ACC112 (cell line): ENCODE data around the gene IQCK.

Experiments
- H2AFZ ChIP-seq: fragments of 200-600 bp; sonication (generic); one replicate; pipeline ENCODE4 v1.6.0; 2017; ENCODE audit warnings: antibody characterized with exemption, low read length; ENCODE audit not compliant: unreplicated experiment
- H3K27ac ChIP-seq: fragments of 200-600 bp; sonication (generic); 2 replicates; pipeline ENCODE4 v1.5.1; 2014; ENCODE audit warnings: low read depth, mild to moderate bottlenecking, antibody characterized with exemption, low read length, moderate library complexity
- H3K27me3 ChIP-seq: fragments of 200-600 bp; sonication (generic); 2 replicates; pipeline ENCODE4 v1.6.1; 2014; ENCODE audit warnings: mild to moderate bottlenecking, antibody characterized with exemption, low read length, moderate library complexity, mixed read lengths; ENCODE audit not compliant: insufficient read depth
- H3K36me3 ChIP-seq: fragments of 200-600 bp; sonication (generic); 2 replicates; pipeline ENCODE4 v1.6.1; 2016; ENCODE audit warnings: mild to moderate bottlenecking, antibody characterized with exemption, low read length, moderate library complexity, mixed read lengths; ENCODE audit not compliant: insufficient read depth
- H3K4me1 ChIP-seq: fragments of 200-600 bp; sonication (generic); one replicate; pipeline ENCODE4 v1.6.1; 2016; ENCODE audit warnings: low read length, mixed read lengths; ENCODE audit not compliant: insufficient read depth, unreplicated experiment, control insufficient read depth
- H3K4me3 ChIP-seq: fragments of 200-600 bp; sonication (generic); 2 replicates; pipeline ENCODE4 v1.5.1; 2014; ENCODE audit warnings: mild to moderate bottlenecking, low read depth, low read length
- H3K79me2 ChIP-seq: fragments of 200-600 bp; sonication (generic); one replicate; pipeline ENCODE4 v1.6.0; 2016; ENCODE audit warnings: low read length; ENCODE audit not compliant: control insufficient read depth, unreplicated experiment, insufficient read depth

Gene IQCK

GRCh38 chr16:19850131-19850817 lies 132.2 kb downstream of the IQCK start:
- Histone ChIP-seq H3K36me3 (no peaks in the 10 kb centered on the region), H2AFZ (no peak overlapping the region), H3K79me2 (no peaks in the 10 kb centered on the region), H3K4me3 (no peak overlapping the region), H3K27me3 (no peaks in the 10 kb centered on the region), H3K4me1 (peaks cover 1% of the 10 kb centered on the region), H3K27ac (no peak overlapping the region)

- Histone ChIP-seq H2AFZ (no peak overlapping the region), H3K4me1 (no peaks in the 10 kb centered on the region)
Observed at GRCh38 chr16:19851476-19851875, 133.4 kb downstream of the IQCK start.

GRCh38 chr16:19853132-19853741 lies 135.2 kb downstream of the IQCK start:
- H2AFZ ChIP-seq, result no peak overlapping the region
- H3K4me3 ChIP-seq, result no peak overlapping the region
- no peak overlapping the region for H3K27ac ChIP-seq
- no peaks in the 10 kb centered on the region for H3K4me1 ChIP-seq
- no peaks in the 10 kb centered on the region for H3K79me2 ChIP-seq
- no peaks in the 10 kb centered on the region for H3K27me3 ChIP-seq
- H3K36me3 ChIP-seq, result no peaks in the 10 kb centered on the region

More at GRCh38 chr16:19851476-19851875, 133.4 kb downstream of the IQCK start:
- Histone ChIP-seq H3K36me3 (no peaks in the 10 kb centered on the region), H3K27me3 (no peaks in the 10 kb centered on the region), H3K79me2 (no peaks in the 10 kb centered on the region), H3K4me3 (no peak overlapping the region), H3K27ac (no peak overlapping the region)

- Histone ChIP-seq H3K36me3 (no peaks in the 10 kb centered on the region), H3K4me1 (no peaks in the 10 kb centered on the region), H2AFZ (no peak overlapping the region), H3K79me2 (no peaks in the 10 kb centered on the region), H3K27ac (no peak overlapping the region), H3K27me3 (no peaks in the 10 kb centered on the region), H3K4me3 (no peak overlapping the region)
Observed at GRCh38 chr16:19853742-19854542, 135.9 kb downstream of the IQCK start.

- no peaks in the 10 kb centered on the region for H3K79me2 ChIP-seq
- H3K4me3 ChIP-seq, result no peak overlapping the region
- H3K36me3 ChIP-seq, result no peaks in the 10 kb centered on the region
- no peaks in the 10 kb centered on the region for H3K4me1 ChIP-seq
- no peak overlapping the region for H3K27ac ChIP-seq
- H2AFZ ChIP-seq, result no peak overlapping the region
- H3K27me3 ChIP-seq, result no peaks in the 10 kb centered on the region
Observed at GRCh38 chr16:19854543-19854876, 136.4 kb downstream of the IQCK start.

- Histone ChIP-seq H3K79me2 (no peaks in the 10 kb centered on the region), H3K4me1 (no peaks in the 10 kb centered on the region), H3K27ac (no peak overlapping the region), H3K27me3 (no peaks in the 10 kb centered on the region), H3K4me3 (no peak overlapping the region), H3K36me3 (no peaks in the 10 kb centered on the region), H2AFZ (no peak overlapping the region)
Observed at GRCh38 chr16:19856120-19856519, 138.0 kb downstream of the IQCK start.

- no peak overlapping the region for H2AFZ ChIP-seq
- no peaks in the 10 kb centered on the region for H3K79me2 ChIP-seq
- no peaks in the 10 kb centered on the region for H3K27me3 ChIP-seq
- no peaks in the 10 kb centered on the region for H3K4me1 ChIP-seq
- no peak overlapping the region for H3K27ac ChIP-seq
- no peaks in the 10 kb centered on the region for H3K36me3 ChIP-seq
- H3K4me3 ChIP-seq, result no peak overlapping the region
Observed at GRCh38 chr16:19857593-19858339, 139.7 kb downstream of the IQCK start.

GRCh38 chr16:19858340-19859018 lies 140.4 kb downstream of the IQCK start:
- no peaks in the 10 kb centered on the region for H3K4me1 ChIP-seq
- no peak overlapping the region for H3K27ac ChIP-seq

GRCh38 chr16:19859166-19859565 lies 141.1 kb downstream of the IQCK start:
- H3K36me3 ChIP-seq, result no peaks in the 10 kb centered on the region
- H3K27ac ChIP-seq, result no peak overlapping the region
- H3K27me3 ChIP-seq, result no peaks in the 10 kb centered on the region
- no peak overlapping the region for H3K4me3 ChIP-seq
- no peak overlapping the region for H2AFZ ChIP-seq
- H3K79me2 ChIP-seq, result no peaks in the 10 kb centered on the region
- H3K4me1 ChIP-seq, result no peaks in the 10 kb centered on the region

More at GRCh38 chr16:19858340-19859018, 140.4 kb downstream of the IQCK start:
- no peaks in the 10 kb centered on the region for H3K27me3 ChIP-seq
- H3K4me3 ChIP-seq, result no peak overlapping the region
- no peak overlapping the region for H2AFZ ChIP-seq
- H3K79me2 ChIP-seq, result no peaks in the 10 kb centered on the region
- no peaks in the 10 kb centered on the region for H3K36me3 ChIP-seq

- Histone ChIP-seq H2AFZ (no peak overlapping the region), H3K4me3 (no peak overlapping the region), H3K27me3 (no peaks in the 10 kb centered on the region), H3K27ac (no peak overlapping the region), H3K4me1 (no peaks in the 10 kb centered on the region), H3K36me3 (no peaks in the 10 kb centered on the region), H3K79me2 (no peaks in the 10 kb centered on the region)
Observed at GRCh38 chr16:19859603-19860002, 141.5 kb downstream of the IQCK start.
